ENCODE measurements around the gene DUT. TPM values are rescaled to one million over a fixed set of nuclear protein-coding genes. Genes with fewer than 3 reads are reported as not detected.

The DUT gene
- 120 and 137 TPM in 2 replicates for total RNA-seq (2014; rRNA removed; shearing (Covaris generic))

GRCh38 chr15:48330855-48331795 is at the start of gene DUT:
Gene DUT (plus strand): TSS chr15:48331429. CDS start chr15:48331516, 87 bp downstream.

Small RNA genes within 50 kb of the gene (small RNA-seq; reads per million reads assigned to genes)
- not detected for gene RF00019

Other genes starting within 250 kb of the DUT start
- gene SLC24A5, start 210.4 kb upstream of the DUT start, total RNA-seq (2014; rRNA removed; shearing (Covaris generic)): not detected in 2 replicates
- gene MYEF2, start 153.1 kb upstream of the DUT start, total RNA-seq (2014; rRNA removed; shearing (Covaris generic)): 14.2 and 16.9 TPM in 2 replicates
- gene CTXN2, start 139.8 kb upstream of the DUT start, total RNA-seq (2014; rRNA removed; shearing (Covaris generic)): not detected in 2 replicates
- not detected in 2 replicates for gene SLC12A1, start 125.1 kb upstream of the DUT start, total RNA-seq (2014; rRNA removed; shearing (Covaris generic))